Activated CD8-positive, alpha-beta T cell treated with anti-CD3 and anti-CD28 coated beads for 36 hours (primary cell): ENCODE measurements around the gene CORO2A. TPM values are rescaled to one million over a fixed set of nuclear protein-coding genes. Genes with fewer than 3 reads are reported as not detected.

Source experiments
- ATAC-seq: fragments of 200-7000 bp; cut with Tn5 transposase; one replicate; pipeline ENCODE4 v1.10.0; 2021; ENCODE audit warnings: mild to moderate bottlenecking, moderate library complexity
- CTCF ChIA-PET: fragments of 350-600 bp; sonication (Branson Sonifier 250); formaldehyde crosslinking; loops from one replicate; lab custom pipeline; 2021; ENCODE audit warnings: antibody characterized with exemption; lab: Charles Lee
- POLR2A ChIA-PET: fragments of 350-600 bp; sonication (Branson Sonifier 250); formaldehyde crosslinking; loops from one replicate; lab custom pipeline; 2021; ENCODE audit warnings: antibody characterized with exemption; lab: Charles Lee
- DNase-seq: peaks from one replicate; pipeline ENCODE4 v3.0.0-alpha.2; 2020
- H3K27ac Mint-ChIP-seq: one replicate; pipeline ENCODE4 v1.8.0; 2021; ENCODE audit warnings: mild to moderate bottlenecking, mixed read lengths
- H3K27me3 Mint-ChIP-seq: one replicate; pipeline ENCODE4 v1.8.0; 2021; ENCODE audit warnings: mixed read lengths
- H3K36me3 Mint-ChIP-seq: one replicate; pipeline ENCODE4 v1.8.0; 2021; ENCODE audit warnings: low read depth, mixed read lengths
- H3K4me1 Mint-ChIP-seq: one replicate; pipeline ENCODE4 v1.8.0; 2021; ENCODE audit warnings: low read depth, mixed read lengths
- H3K4me3 Mint-ChIP-seq: one replicate; pipeline ENCODE4 v1.8.0; 2021; ENCODE audit warnings: mild to moderate bottlenecking, moderate library complexity, mixed read lengths
- H3K9me3 Mint-ChIP-seq: one replicate; pipeline ENCODE4 v1.8.0; 2021; ENCODE audit warnings: mixed read lengths
- intact Hi-C: fragments of 100-400 bp; cut with micrococcal nuclease; formaldehyde crosslinking; loops from one replicate; pipeline ENCODE4 v1.10.0; 2022
- total RNA-seq, 2 experiments: library from RNA; stranded (reverse); gene quantifications; one replicate each; pipeline ENCODE4 v1.2.3, GENCODE V29; 2021
- TF ChIP-seq, protein P1 (sequence below): fragments of 200-600 bp; IDR thresholded peaks from one replicate; pipeline ENCODE4 v1.8.0; 2022; ENCODE audit warnings: antibody characterized with exemption, mild to moderate bottlenecking

Gene CORO2A
- total RNA-seq, 2 experiments from 2014 or later, result 12.2 to 13.4 TPM

GRCh38 chr9:98099898-98100297 is 92.5 kb downstream of the CORO2A start:
- POLR2A ChIA-PET, result interaction anchor here (1.0 kb wide), 1 partner anchor 9 kb away, joined by 4 read pairs; no protein-coding TSS in a partner anchor
- H3K27me3 Mint-ChIP-seq, result no peaks in the 10 kb centered on the region
- CTCF ChIA-PET, result interaction anchor here (1.1 to 2.1 kb wide), 2 partner anchors 19 to 25 kb away, joined by 3 to 6 read pairs; partner anchors contain the start of gene TRIM14

GRCh38 chr9:98099346-98099745 is 93.1 kb downstream of the CORO2A start:
- CTCF ChIA-PET, result interaction anchor here (2.1 kb wide), 1 partner anchor 19 kb away, joined by 6 read pairs; the partner anchor contains the start of gene TRIM14
- peaks cover 50% of the 10 kb centered on the region for H3K36me3 Mint-ChIP-seq

More at GRCh38 chr9:98099898-98100297, 92.5 kb downstream of the CORO2A start:
- TF ChIP-seq, protein P1, sequence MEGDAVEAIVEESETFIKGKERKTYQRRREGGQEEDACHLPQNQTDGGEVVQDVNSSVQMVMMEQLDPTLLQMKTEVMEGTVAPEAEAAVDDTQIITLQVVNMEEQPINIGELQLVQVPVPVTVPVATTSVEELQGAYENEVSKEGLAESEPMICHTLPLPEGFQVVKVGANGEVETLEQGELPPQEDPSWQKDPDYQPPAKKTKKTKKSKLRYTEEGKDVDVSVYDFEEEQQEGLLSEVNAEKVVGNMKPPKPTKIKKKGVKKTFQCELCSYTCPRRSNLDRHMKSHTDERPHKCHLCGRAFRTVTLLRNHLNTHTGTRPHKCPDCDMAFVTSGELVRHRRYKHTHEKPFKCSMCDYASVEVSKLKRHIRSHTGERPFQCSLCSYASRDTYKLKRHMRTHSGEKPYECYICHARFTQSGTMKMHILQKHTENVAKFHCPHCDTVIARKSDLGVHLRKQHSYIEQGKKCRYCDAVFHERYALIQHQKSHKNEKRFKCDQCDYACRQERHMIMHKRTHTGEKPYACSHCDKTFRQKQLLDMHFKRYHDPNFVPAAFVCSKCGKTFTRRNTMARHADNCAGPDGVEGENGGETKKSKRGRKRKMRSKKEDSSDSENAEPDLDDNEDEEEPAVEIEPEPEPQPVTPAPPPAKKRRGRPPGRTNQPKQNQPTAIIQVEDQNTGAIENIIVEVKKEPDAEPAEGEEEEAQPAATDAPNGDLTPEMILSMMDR, result no peak
- ATAC-seq (no peak), DNase-seq (no peak)
- intact Hi-C loops, result loop anchor here (10.0 kb wide), 1 partner anchor 165 kb away; no protein-coding TSS in a partner anchor
- Mint-ChIP-seq H3K27ac (peak overlapping the region; percentile 95), H3K4me1 (peaks cover 67% of the 10 kb centered on the region), H3K4me3 (peak overlapping the region; percentile 18), H3K9me3 (no peaks in the 10 kb centered on the region), H3K36me3 (peaks cover 50% of the 10 kb centered on the region)

GRCh38 chr9:98097836-98098235 is 94.6 kb downstream of the CORO2A start:
- POLR2A ChIA-PET, result interaction anchor here (0.6 to 2.3 kb wide), 7 partner anchors 9 to 41 kb away, joined by 3 to 8 read pairs (median 5); partner anchors contain the start of genes NANS and TRIM14
- H3K36me3 Mint-ChIP-seq, result peaks cover 52% of the 10 kb centered on the region
- TF ChIP-seq, protein P1, result no peak
- DNase-seq, result peak; percentile 56
- no peak for ATAC-seq
- intact Hi-C loops, result no loop called here
- no peaks in the 10 kb centered on the region for H3K27me3 Mint-ChIP-seq
- no peak overlapping the region for H3K4me3 Mint-ChIP-seq
- H3K9me3 Mint-ChIP-seq, result no peaks in the 10 kb centered on the region
- H3K4me1 Mint-ChIP-seq, result peaks cover 56% of the 10 kb centered on the region
- peak overlapping the region; percentile 65 for H3K27ac Mint-ChIP-seq
- CTCF ChIA-PET, result interaction anchor here (0.7 to 1.7 kb wide), 8 partner anchors 9 to 165 kb away, joined by 3 to 5 read pairs (median 3); no protein-coding TSS in a partner anchor

More at GRCh38 chr9:98099346-98099745, 93.1 kb downstream of the CORO2A start:
- no peak for DNase-seq
- POLR2A ChIA-PET, result no interaction called here
- intact Hi-C loops, result no loop called here
- Mint-ChIP-seq H3K4me1 (peaks cover 62% of the 10 kb centered on the region), H3K27ac (peak overlapping the region; percentile 95), H3K4me3 (no peak overlapping the region), H3K9me3 (no peaks in the 10 kb centered on the region), H3K27me3 (no peaks in the 10 kb centered on the region)
- no peak for ATAC-seq
- TF ChIP-seq, protein P1, result no peak

DNA sequence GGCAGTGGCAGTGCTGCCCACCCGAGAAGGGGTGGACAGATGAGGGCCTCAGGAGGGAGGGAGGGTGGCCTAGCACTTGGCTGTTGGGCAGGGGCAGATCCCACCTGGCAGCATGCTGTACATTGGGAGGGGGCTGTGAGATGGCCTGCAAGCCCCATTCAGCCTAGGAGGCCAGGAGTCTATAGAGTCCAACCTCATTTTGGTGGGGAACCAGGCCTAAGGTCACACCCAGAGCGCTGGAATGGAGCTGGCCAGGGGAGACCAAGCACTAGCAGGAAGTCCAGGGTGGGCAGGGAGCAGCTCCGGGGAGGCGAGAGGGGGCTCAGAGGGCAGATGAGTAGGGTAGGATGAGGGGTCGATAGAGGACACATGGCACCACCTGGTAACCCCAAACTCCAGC is 96.3 kb downstream of the CORO2A start:
- Mint-ChIP-seq H3K27ac (peak overlapping the region; percentile 54), H3K9me3 (no peaks in the 10 kb centered on the region), H3K4me1 (peaks cover 40% of the 10 kb centered on the region), H3K36me3 (peaks cover 57% of the 10 kb centered on the region), H3K4me3 (no peak overlapping the region), H3K27me3 (no peaks in the 10 kb centered on the region)
- TF ChIP-seq, protein P1, result no peak
- CTCF ChIA-PET, result interaction anchor here (0.8 to 1.3 kb wide), 3 partner anchors 9 to 97 kb away, joined by 3 to 4 read pairs (median 3); partner anchors contain the start of gene CORO2A
- intact Hi-C loops, result no loop called here
- ATAC-seq (no peak), DNase-seq (no peak)
- POLR2A ChIA-PET, result interaction anchor here (1.0 to 2.3 kb wide), 3 partner anchors 10 to 25 kb away, joined by 3 to 5 read pairs (median 5); no protein-coding TSS in a partner anchor

DNA sequence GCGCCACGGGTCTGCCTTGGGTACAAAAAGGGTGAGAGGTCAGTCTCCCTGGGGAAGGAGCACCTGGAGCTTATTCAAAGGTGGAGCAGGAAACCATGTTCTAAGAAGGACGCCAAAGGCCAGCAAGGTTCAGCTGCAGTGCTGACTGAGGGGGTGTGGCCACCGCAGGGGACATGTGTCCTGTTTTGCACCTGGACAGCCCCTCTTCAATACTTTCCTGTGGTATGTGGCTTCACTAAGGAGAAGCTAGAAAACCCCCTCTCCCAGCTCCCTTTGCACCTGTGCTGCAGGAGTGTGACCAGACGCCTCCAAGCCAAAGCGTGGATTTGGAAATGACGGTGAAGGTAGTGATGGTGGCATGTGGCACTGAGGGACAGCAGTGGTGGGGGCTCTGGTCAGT is 97.0 kb downstream of the CORO2A start:
- Mint-ChIP-seq H3K27ac (no peak overlapping the region), H3K9me3 (no peaks in the 10 kb centered on the region), H3K36me3 (peaks cover 57% of the 10 kb centered on the region), H3K4me3 (no peak overlapping the region), H3K4me1 (peaks cover 37% of the 10 kb centered on the region), H3K27me3 (no peaks in the 10 kb centered on the region)
- DNase-seq (no peak), ATAC-seq (no peak)
- intact Hi-C loops, result no loop called here
- ChIA-PET CTCF (interaction anchor here (1.3 kb wide), 1 partner anchor 22 kb away, joined by 3 read pairs; no protein-coding TSS in a partner anchor), POLR2A (interaction anchor here (1.0 to 2.3 kb wide), 2 partner anchors 14 to 25 kb away, joined by 3 to 5 read pairs; no protein-coding TSS in a partner anchor)
- TF ChIP-seq, protein P1, result no peak
